Right lobe of liver (tissue), 6 donors: ENCODE data around the gene SPIB. TPM values are rescaled to one million over a fixed set of nuclear protein-coding genes. Genes with fewer than 3 reads are reported as not detected.
A peak's percentile ranks its signal among the peaks of the same experiment; 100 is the strongest.

Source experiments
- ATAC-seq, 4 donors: fragments of 200-7000 bp; cut with Tn5 transposase; one replicate each; pipeline ENCODE4 v1.9.1; 2020; ENCODE audit warnings: mild to moderate bottlenecking in 4 of 4, moderate library complexity in 4 of 4
- DNase-seq, 3 donors: peaks; one replicate each; pipeline ENCODE4 v3.0.0-alpha.2; 2020
- H3K27ac ChIP-seq, 3 donors: fragments of 200-600 bp; one replicate each; pipeline ENCODE4 v1.8.0; 2022
- H3K27me3 ChIP-seq, 2 donors: fragments of 200-600 bp; one replicate each; pipeline ENCODE4 v1.8.0; 2022
- H3K36me3 ChIP-seq, 4 donors: fragments of 200-600 bp; sonication (generic) in 1 of 4; one replicate each; pipeline versions ENCODE4 v1.5.1 to v1.8.0; 2017 to 2022; ENCODE audit warnings: control low read depth in 1 of 4
- H3K4me1 ChIP-seq, 4 donors: fragments of 200-600 bp; sonication (generic) in 1 of 4; one replicate each; pipeline versions ENCODE4 v1.5.1 to v1.8.0; 2017 to 2022; ENCODE audit warnings: control low read depth in 1 of 4
- H3K4me3 ChIP-seq, 3 donors: fragments of 200-600 bp; one replicate each; pipeline ENCODE4 v1.8.0; 2022
- H3K9me3 ChIP-seq, 4 donors: fragments of 200-600 bp; sonication (generic) in 1 of 4; one replicate each; pipeline versions ENCODE4 v1.5.1 to v1.8.0; 2017 to 2022; ENCODE audit warnings: control low read depth in 1 of 4
- POLR2A ChIP-seq: fragments of 450-650 bp; IDR thresholded peaks from one replicate; pipeline ENCODE4 v1.6.1; 2017; ENCODE audit warnings: antibody characterized with exemption, mild to moderate bottlenecking
- WGBS: methylation state at CpG from one replicate; pipeline ENCODE4 v1.1.6; 2018; ENCODE audit warnings: low coverage, low lambda C conversion rate; ENCODE audit not compliant: insufficient coverage; ENCODE audit errors: missing lambda C conversion rate; 5-methylcytosine and 5-hydroxymethylcytosine counted together
- intact Hi-C, 2 donors: fragments of 100-400 bp; cut with DNase I; formaldehyde crosslinking; loops; one replicate each; pipeline versions ENCODE4 v1.11.2 to v1.14.1; 2022
- total RNA-seq, 6 experiments: library from RNA; depleted of rRNA in 2 of 6; stranded (reverse); fragments of >200 nt in 2 of 6; fragmentation: NEBNext Ultra II Directional in 3 of 6; extraction: Animal tissue kit (Norgen Biotek cat#: 25700) in 3 of 6; gene quantifications; one replicate each; pipeline versions ENCODE4 v1.1.0 to v1.2.4, GENCODE V29; 2016 to 2023
- TF ChIP-seq, protein P1 (sequence below), 4 donors: fragments of 200-600 bp in 3 of 4; fragments of 450-650 bp in 1 of 4; IDR thresholded peaks; one replicate each; pipeline versions ENCODE4 v1.5.1 to v1.8.0; 2016 to 2022; ENCODE audit warnings: antibody characterized with exemption in 4 of 4, mild to moderate bottlenecking in 2 of 4
- donor health status: DM: no; HTN: yes; CAD: no.
- donor health status: DM: no; HTN: no; CAD: no.
- donor health status: DM: no; HTN: no; CAD: no.
- donor health status: DM: no; HTN: yes; CAD: no.
- donor health status: DM: no; HTN: yes; CAD: no.

The SPIB gene
- total RNA-seq, 6 experiments from 2014 or later = 0.51 TPM; not detected in 5

DNA sequence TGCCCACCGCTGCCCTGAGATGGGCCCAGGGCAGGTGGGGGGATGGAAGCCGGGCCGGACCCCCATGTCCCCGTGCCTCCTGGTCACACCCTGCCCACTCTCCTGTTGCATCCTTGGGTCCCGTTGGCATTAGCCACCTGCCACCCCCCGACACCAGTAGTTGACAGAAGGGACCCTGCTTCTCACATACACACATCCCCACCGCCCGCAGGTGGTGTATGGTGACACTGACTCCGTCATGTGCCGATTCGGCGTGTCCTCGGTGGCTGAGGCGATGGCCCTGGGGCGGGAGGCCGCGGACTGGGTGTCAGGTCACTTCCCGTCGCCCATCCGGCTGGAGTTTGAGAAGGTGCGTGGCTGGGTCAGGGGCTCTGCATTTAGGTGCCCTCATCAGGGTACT, 5.2 kb upstream of the SPIB start:
- WGBS = 80% methylated on average over 1 of the region's 21 CpGs
- no peak for DNase-seq
- no peak for ATAC-seq
- no peak overlapping the region for H3K27ac ChIP-seq
- H3K27me3 ChIP-seq = no peaks in the 10 kb centered on the region
- H3K36me3 ChIP-seq = no peaks in the 10 kb centered on the region
- intact Hi-C loops = no loop called here
- TF ChIP-seq POLR2A = no peak
- TF ChIP-seq, protein P1, sequence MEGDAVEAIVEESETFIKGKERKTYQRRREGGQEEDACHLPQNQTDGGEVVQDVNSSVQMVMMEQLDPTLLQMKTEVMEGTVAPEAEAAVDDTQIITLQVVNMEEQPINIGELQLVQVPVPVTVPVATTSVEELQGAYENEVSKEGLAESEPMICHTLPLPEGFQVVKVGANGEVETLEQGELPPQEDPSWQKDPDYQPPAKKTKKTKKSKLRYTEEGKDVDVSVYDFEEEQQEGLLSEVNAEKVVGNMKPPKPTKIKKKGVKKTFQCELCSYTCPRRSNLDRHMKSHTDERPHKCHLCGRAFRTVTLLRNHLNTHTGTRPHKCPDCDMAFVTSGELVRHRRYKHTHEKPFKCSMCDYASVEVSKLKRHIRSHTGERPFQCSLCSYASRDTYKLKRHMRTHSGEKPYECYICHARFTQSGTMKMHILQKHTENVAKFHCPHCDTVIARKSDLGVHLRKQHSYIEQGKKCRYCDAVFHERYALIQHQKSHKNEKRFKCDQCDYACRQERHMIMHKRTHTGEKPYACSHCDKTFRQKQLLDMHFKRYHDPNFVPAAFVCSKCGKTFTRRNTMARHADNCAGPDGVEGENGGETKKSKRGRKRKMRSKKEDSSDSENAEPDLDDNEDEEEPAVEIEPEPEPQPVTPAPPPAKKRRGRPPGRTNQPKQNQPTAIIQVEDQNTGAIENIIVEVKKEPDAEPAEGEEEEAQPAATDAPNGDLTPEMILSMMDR (IDR thresholded peaks at IDR 0.05) = no peak
- H3K9me3 ChIP-seq = no peaks in the 10 kb centered on the region
- no peaks in the 10 kb centered on the region for H3K4me1 ChIP-seq
- no peak overlapping the region for H3K4me3 ChIP-seq

DNA sequence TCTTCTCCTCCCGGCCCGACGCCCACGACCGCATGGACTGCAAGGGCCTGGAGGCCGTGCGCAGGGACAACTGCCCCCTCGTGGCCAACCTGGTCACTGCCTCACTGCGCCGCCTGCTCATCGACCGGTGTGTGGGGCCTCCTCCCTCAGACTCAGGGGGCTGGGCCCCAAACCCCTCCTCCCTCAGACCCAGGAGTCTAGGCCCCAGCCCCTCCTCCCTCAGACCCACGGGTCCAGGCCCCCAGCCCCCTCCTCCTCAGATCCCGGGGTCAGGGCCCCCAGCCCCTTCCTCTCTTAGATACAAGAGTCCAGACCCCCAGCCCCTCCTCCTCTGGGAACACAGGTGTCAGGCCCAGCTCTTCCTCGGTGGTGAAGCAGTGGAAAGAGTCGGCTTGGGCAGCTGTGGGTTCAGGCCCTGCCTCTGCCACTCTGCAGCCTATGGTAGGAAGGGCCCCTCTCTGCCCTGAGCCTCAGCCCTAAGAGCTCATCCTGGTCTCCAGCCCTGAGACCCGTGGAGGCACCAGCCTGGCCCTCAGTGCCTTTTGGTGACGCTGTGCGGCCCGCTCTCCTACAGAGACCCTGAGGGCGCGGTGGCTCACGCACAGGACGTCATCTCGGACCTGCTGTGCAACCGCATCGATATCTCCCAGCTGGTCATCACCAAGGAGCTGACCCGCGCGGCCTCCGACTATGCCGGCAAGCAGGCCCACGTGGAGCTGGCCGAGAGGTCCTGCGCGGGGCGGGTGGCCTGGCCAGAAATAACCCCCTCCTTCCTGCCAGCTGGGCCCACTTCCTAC, 3.7 kb upstream of the SPIB start:
- no peaks in the 10 kb centered on the region for H3K36me3 ChIP-seq
- no peaks in the 10 kb centered on the region for H3K27me3 ChIP-seq
- intact Hi-C loops = no loop called here
- 8% methylated on average over 7 of the region's 37 CpGs for WGBS
- no peak overlapping the region for H3K27ac ChIP-seq
- TF ChIP-seq, protein P1 (IDR thresholded peaks at IDR 0.05) = peak; percentile 75 to 94 (median 80)
- no peak for TF ChIP-seq POLR2A
- H3K4me1 ChIP-seq = no peaks in the 10 kb centered on the region
- no peaks in the 10 kb centered on the region for H3K9me3 ChIP-seq
- H3K4me3 ChIP-seq = no peak overlapping the region
- peak; percentile 70 to 78 (median 77) for DNase-seq
- ATAC-seq = peak; percentile 72 to 86 (median 85)

DNA sequence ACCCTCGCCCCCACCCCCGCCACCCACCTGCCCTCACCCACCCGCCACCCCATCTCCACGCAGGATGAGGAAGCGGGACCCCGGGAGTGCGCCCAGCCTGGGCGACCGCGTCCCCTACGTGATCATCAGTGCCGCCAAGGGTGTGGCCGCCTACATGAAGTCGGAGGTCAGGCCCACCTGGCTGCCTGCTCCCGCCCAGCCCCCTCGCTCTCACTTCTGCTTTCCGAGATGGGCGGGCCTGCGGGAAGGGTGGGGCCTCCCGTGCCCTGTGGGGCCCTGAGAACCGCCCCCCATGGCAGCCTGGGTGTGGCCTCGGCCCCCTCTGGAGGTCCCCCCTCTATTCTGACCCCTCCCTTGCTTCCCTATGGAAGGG, 3.1 kb upstream of the SPIB start:
- intact Hi-C loops = no loop called here
- no peak overlapping the region for H3K27ac ChIP-seq
- no peaks in the 10 kb centered on the region for H3K27me3 ChIP-seq
- no peaks in the 10 kb centered on the region for H3K9me3 ChIP-seq
- ATAC-seq (peak; percentile 16 to 54 (median 36)), DNase-seq (peak in 1 of 3 donors; percentile 54)
- H3K4me1 ChIP-seq = no peaks in the 10 kb centered on the region
- H3K36me3 ChIP-seq = no peaks in the 10 kb centered on the region
- H3K4me3 ChIP-seq = no peak overlapping the region
- WGBS = no CpG with 5 or more reads among the region's 22 CpGs
- TF ChIP-seq, protein P1 (IDR thresholded peaks at IDR 0.05) = no peak
- TF ChIP-seq POLR2A = no peak

DNA sequence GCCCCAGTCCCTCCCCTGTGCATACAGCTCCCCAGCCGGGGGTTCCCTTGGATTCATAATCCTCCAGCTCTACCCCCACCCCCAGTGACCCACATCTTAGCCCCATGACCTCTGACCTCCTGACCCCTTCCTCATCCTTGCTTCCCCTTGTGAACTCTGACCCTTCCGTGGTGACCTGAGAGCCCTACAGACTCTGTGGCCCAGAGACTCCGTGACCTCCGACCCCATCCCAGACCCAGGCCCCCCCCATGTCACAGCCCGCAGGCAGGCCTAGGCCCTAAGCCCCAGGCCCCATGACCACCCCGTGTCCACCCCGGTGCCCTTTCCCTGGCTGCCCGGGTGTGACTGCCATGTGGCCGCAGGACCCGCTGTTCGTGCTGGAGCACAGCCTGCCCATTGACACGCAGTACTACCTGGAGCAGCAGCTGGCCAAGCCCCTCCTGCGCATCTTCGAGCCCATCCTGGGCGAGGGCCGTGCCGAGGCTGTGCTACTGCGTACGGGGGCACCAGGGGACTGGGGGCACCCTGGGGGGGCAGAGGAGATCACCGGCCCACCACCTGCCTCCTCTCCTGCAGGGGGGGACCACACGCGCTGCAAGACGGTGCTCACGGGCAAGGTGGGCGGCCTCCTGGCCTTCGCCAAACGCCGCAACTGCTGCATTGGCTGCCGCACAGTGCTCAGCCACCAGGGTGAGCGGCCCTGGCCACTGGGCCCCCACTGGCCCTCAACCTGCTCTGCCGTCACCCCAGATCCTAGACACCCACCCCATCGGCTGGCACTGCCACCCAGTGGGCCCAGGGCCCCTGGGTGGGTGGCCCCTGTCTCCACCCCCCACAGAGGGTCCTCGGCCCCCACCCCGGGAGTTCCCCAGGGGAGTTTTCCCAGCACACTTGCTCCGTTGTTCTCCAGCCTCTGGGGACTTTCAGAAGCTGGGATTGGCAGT, 2.4 kb upstream of the SPIB start:
- ATAC-seq = no peak
- Histone ChIP-seq H3K4me3 (no peak overlapping the region), H3K27me3 (no peaks in the 10 kb centered on the region), H3K9me3 (no peaks in the 10 kb centered on the region), H3K27ac (no peak overlapping the region), H3K4me1 (no peaks in the 10 kb centered on the region), H3K36me3 (no peaks in the 10 kb centered on the region)
- TF ChIP-seq, protein P1 (IDR thresholded peaks at IDR 0.05) = no peak
- no peak for TF ChIP-seq POLR2A
- intact Hi-C loops = no loop called here
- no peak for DNase-seq
- 75% methylated on average over 9 of the region's 35 CpGs for WGBS
